GM18951 (cell line): ENCODE data around the gene MEGF6.

ENCODE experiments used
- POLR2A ChIP-seq: IDR thresholded peaks from 4 replicates; pipeline ENCODE4 v1.6.1; 2011; ENCODE audit warnings: mild to moderate bottlenecking; ENCODE audit not compliant: insufficient read length, insufficient read depth; ENCODE audit errors: extremely low read depth
- in situ Hi-C: fragments of 300-500 bp; cut with MboI; formaldehyde crosslinking; loops from one replicate; pipeline ENCODE4 v1.12.0; 2022; ENCODE audit warnings: low sequenced_read_pairs, mixed read lengths, inconsistent platforms; ENCODE audit not compliant: unreplicated experiment

Gene MEGF6

DNA sequence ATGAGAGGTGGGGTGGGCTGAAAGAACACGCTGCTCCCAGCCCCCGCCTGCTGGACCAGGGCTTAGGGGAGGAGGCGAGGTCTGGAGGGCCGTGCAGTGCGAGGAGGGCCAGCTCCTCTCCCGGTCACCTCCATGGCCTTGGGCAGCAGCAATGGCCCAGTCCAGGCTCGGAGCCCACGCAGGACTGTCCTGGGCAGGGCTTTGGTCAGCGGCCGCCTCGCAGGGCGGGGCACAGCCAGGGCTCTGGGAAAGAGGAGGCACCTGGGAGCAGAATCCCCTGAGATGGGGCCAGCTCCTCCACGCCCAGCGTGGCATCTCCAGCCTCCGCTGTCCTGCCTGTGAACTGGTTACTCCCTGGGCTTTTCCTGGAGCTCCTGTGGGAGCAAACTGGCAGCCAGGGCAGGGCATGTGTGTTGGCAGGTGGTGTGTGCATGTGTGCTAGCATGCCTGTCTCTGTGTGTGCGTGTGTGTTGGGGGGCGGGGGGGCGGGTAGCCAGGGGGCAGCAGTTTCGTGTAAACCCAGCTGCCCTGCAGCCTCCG, 129.4 kb downstream of the MEGF6 start:
- no peak for TF ChIP-seq POLR2A
- in situ Hi-C loops = no loop called here

- in situ Hi-C loops = no loop called here
Measured at GRCh38 chr1:3481046-3481445, 130.3 kb downstream of the MEGF6 start.

DNA sequence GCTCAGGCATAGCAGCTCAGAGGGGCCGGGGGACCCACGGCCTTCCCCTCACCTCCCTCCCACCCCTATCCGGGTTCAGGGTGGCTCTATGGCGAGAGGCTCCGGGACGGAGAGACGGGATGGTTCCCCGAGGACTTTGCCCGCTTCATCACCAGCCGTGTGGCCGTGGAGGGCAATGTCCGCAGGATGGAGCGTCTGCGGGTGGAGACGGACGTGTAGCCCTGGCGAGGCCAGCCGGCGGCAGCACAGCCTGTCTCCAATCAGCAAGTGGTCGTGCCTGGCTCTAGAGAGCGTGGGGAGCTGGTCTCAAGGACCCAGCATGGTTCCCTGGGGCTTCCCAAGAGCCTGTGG, 131.0 kb downstream of the MEGF6 start:
- in situ Hi-C loops = no loop called here
- no peak for TF ChIP-seq POLR2A

More at GRCh38 chr1:3481046-3481445, 130.3 kb downstream of the MEGF6 start:
- TF ChIP-seq POLR2A = no peak

GRCh38 chr1:3479511-3480368, 131.6 kb downstream of the MEGF6 start:
- TF ChIP-seq POLR2A = no peak
- in situ Hi-C loops = no loop called here

DNA sequence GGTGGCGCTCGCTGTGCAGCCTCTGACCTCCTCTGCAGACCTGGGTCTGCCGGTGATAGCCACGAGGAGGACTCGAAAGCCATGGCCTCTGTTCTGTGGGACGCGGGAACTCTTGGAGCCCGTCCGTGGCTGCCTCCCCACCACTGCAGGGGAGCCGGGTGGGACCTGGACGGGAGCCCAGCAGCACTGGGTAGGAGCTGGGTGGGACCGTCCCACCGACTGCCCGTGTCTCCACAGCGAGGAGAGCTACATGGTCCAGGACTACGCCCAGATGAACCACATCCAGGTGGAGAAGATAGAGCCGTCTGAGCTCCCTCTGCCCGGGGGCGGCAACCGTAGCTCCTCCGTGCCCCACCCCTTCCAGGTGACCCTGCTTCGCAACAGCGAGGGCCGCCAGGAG, 133.1 kb downstream of the MEGF6 start:
- no peak for TF ChIP-seq POLR2A
- in situ Hi-C loops = no loop called here

- no peak for TF ChIP-seq POLR2A
- in situ Hi-C loops = no loop called here
Measured at GRCh38 chr1:3477241-3477995, 133.9 kb downstream of the MEGF6 start.

GRCh38 chr1:3476666-3477065, 134.6 kb downstream of the MEGF6 start:
- no peak for TF ChIP-seq POLR2A
- in situ Hi-C loops = no loop called here

DNA sequence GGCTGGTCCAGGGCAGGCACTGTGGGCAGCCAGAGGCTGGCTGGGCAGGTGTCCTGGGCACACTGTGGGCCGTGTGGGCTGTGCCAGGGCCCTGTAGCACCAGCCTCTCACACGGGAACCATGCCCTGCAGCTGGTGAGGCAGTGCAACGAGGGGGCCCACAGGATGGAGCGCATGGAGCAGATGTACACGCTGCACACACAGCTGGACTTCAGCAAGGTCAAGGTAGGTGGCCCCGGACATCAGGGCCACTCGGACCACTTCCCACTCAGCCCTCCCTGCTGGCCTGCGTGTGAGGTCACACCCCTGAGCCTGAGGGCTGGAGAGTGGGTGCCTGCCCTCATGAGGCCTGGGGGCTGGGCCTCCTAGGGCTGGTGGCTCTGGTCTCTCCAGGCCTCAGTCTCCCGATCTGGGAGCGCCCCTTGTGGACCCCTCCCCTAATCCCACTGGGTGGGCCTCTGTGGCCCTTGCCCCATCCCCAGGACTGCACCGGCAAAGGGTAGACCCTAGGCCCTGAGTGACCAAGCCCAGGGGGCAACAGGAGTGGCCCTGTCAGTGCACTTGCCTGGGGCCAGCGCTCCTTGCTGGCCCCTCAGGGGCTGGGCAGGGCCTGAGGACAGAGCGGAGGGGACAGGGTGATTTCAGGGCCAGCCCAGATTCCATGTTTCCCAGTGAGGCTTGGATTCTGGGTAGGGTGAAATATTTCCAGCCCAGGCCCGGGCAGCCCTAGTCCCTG, 135.3 kb downstream of the MEGF6 start:
- in situ Hi-C loops = no loop called here
- TF ChIP-seq POLR2A = no peak

DNA sequence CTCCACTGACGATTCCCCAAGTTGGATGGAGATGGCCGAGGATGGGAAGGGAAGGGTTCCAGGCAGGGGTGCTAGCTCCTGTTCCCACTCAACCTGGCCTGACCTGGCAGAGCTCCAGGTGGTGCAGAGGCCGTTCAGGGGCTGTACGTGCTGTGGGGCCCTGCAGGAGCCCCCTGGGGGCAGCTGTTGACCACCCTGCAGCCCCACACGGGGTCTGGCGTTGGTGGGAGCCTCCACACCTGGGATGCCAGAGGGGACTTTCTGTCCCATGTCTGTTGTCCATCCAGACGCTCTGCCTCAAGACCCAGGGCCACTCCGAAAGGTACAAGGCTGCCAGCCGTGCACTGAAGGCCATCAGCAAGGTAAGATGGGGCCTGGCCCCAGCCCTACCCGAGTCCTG, 136.9 kb downstream of the MEGF6 start:
- in situ Hi-C loops = no loop called here
- TF ChIP-seq POLR2A = no peak

- in situ Hi-C loops = no loop called here
- no peak for TF ChIP-seq POLR2A
Measured at GRCh38 chr1:3474016-3474415, 137.3 kb downstream of the MEGF6 start.

GRCh38 chr1:3473381-3473844, 137.9 kb downstream of the MEGF6 start:
- in situ Hi-C loops = no loop called here

DNA sequence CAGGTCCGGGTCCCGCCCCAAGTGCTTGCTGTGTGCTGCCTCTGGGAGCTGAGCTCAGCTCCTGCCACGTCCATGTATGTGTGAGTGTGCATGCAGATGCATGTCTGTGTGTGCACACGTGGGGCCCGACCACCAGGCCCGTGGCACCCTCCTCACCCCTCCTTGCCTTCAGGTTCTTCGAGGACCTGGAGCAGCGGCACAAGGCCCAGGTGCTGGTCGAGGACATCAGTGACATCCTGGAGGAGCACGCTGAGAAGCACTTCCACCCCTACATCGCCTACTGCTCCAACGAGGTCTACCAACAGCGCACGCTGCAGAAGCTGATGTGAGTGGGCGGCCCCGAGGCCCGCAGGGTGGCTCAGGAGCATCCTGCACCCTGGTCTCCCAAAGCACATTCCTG, 138.4 kb downstream of the MEGF6 start:
- no peak for TF ChIP-seq POLR2A
- in situ Hi-C loops = no loop called here

More at GRCh38 chr1:3473381-3473844, 137.9 kb downstream of the MEGF6 start:
- TF ChIP-seq POLR2A = no peak

DNA sequence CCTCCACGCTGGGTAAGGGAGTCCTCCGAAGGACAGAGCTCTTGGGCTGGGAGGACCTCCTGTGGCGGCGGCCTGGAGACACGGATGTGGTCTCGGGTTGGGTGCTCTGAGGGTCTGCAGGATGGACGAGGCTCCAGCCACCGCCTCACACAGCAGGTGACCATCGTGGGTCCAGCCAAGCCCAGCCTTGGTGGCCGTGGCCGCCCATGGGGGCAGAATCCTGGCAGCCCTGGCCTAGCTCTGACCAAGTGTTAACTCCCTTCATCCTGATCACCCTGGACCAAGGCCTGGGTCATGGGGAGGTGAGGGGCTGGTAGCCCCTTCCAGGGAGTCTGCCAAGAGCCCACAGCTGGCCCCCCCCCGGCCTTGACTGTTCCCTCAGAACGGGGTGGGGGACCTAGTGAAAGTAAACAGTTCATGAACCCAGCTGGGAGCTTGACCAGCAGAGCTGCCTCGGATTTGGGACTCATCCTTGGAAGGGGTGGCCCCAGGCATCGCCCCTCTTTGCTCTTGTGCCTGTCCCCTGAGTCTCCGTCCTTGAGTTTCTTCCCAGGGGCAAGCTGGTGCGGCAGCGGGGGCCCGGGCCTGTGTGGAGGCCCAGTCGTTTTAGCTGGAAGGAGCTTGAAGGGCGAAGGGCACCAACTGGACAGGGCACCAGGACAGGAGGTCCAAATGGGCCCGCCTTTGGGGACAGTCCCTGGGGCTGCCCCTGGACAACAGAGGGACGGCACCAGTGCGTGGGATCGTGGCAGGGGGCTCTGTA, 139.0 kb downstream of the MEGF6 start:
- no peak for TF ChIP-seq POLR2A
- in situ Hi-C loops = no loop called here
